NK-92 (cell line): Measurements from ENCODE around the gene IFNL3.
"Not testable (repeated sequence)": the region's sequence is repeated elsewhere in the genome, so short reads cannot be mapped to it uniquely, and the experiment has no call there.

Experiments used
- DNase-seq: peaks from one replicate; lab custom pipeline; 2025; ENCODE audit not compliant: unreplicated experiment; lab: John Stamatoyannopoulos, UW

IFNL3 gene

DNA sequence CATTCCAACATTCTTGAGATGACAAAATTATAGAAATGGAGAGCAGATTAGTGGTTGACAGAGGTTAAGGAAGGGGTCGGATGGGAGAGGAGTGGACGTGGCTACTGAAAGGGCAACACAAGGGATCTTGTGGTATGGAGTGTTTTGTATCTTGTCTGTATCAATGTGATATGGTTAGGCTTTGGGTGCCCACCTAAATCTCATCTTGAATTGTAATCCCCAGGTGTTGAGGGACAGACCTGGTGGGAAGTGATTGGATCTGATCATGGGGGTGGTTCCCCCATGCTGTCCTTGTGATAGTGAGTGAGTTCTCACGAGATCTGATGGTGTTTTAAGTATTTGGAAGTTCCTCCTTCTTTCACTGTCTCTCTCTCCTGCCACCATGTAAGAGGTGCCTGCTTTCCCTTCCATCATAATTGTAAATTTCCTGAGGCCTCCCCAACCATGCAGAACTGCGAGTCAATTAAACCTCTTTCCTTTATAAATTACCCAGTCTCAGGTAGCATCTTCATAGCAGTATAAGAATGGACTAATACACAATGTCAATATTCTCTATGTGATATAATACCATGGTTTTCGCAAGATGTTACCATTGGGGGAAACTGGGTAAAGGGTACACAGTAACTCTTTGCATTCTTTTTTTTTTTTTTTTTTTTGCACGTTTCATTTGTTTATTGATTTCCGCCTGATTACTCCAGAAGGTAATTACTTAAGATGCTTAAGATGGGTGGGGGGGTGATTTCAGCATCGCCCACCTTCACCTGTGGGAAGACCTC lies 8.8 kb upstream of the IFNL3 start:
- no peak for DNase-seq

DNA sequence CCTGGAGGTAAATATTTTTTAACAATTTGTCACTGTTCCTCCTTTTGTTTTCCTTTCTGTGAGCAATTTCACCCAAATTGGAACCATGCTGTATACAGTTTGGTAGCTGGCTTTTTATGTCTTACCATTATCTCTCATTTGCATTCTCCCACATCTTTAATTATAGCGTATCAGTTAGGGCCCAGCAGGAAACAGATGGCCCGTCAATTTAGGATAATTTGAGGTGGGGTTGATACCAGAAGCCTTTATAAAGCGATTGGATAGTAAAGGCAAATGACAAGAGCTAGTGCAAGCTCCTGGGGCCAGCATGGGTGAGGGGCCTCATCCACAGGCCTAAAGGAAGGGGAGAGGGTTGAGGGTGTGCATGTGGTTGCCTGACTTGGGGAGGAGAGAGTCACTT lies 7.7 kb upstream of the IFNL3 start:
- no peak for DNase-seq

DNA sequence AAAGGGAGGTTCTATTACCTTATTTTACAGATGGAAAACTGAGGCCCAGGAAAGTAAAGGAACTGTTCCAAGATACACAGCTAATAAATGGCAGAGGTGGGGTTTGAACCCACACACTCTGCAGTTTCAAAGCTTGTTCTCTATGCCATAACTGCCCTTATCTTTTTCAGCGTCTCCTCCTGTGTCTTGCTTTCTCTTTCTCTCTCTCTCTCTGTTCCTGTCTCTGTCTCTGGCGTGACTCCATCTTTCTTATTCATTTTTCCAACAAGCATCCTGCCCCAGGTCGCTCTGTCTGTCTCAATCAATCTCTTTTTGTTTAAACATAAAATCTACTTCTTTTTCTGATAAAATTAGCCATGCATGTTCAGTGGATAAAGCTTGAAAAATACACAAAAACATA lies 7.0 kb upstream of the IFNL3 start:
- no peak for DNase-seq

DNA sequence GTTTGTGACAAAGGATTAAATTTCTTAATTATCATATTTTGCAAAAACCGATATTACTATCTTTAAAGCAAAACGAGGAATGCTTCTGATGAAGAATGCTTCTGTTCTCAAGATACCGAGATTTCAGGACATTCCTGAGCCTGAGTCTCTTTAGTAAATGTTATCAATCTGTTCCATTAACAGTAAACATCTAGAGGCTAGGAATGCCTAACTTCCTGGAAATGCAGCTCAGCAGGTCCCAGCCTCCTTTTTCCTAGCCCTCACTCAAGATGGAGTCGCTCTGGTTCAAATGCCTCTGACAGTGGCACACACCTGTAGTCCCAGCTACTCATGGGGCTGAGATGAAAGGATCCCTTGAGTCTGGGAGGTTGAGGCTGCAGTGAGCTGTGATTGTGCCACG lies 6.3 kb upstream of the IFNL3 start:
- no peak for DNase-seq

DNA sequence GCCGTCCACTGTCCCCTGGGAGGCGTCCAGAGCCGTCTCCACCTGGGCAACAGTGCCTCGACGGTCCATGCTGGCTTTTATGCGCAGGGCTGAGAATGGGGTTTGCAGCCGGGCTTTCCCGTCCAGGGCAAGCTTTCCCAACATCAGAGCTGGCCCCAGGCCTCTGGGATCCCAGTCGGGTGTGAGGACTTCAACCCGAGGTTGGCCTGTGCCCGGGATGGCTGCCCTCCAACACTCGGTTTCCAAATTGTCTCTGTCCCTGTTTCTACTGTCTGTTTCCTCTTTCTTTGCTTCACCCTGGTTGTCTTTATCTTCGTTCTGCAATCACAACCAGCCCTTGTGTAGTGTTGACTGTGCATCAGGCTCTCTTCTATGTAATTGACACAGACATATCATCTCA lies 4.0 kb upstream of the IFNL3 start, which contains the start of gene IFNL4:
TSS of gene IFNL4 (minus strand) at position 51 of the 400 bp plus-strand sequence.
- DNase-seq = no peak

DNA sequence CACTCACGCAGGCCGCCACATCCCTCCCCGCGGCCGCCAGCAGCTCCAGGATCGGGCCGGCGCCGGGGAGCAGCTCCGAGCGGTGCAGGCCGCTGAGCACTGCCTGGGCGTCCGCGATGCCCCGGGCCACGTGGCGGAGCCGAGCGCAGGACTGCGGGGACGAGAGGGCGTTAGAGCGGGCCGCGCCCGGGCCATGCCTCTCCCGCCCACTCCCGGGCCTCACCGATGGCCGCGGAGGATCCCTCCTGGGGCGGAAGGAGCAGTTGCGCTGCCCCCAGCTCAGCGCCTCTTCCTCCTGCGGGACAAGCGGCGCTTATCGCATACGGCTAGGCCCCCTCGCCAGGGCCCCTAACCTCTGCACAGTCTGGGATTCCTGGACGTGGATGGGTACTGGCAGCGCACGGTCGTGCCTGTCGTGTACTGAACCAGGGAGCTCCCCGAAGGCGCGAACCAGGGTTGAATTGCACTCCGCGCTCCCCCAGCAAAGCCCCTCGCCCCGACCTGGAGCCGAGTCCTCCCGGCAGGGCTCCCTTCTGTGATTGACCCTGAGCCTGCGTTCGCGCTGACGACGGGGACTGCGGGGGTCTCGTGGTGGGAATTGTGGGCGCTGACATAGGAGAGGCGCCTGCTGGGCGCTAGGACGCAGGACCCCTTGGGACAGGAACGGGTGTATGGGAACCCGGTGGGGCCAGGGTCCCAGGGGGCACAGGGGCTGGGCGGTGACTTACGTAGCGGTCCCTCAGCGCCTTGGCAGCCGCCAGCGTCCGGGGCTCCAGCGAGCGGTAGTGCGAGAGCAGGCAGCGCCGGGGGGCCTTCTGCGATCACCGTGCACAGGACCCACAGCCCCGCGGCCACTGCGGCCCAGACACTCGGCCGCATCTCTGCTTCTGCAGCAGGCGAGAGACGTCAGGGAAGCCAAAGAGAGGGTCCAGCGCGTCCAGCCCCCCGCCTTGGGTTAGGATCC lies 3.2 kb upstream of the IFNL3 start:
- DNase-seq = no peak

DNA sequence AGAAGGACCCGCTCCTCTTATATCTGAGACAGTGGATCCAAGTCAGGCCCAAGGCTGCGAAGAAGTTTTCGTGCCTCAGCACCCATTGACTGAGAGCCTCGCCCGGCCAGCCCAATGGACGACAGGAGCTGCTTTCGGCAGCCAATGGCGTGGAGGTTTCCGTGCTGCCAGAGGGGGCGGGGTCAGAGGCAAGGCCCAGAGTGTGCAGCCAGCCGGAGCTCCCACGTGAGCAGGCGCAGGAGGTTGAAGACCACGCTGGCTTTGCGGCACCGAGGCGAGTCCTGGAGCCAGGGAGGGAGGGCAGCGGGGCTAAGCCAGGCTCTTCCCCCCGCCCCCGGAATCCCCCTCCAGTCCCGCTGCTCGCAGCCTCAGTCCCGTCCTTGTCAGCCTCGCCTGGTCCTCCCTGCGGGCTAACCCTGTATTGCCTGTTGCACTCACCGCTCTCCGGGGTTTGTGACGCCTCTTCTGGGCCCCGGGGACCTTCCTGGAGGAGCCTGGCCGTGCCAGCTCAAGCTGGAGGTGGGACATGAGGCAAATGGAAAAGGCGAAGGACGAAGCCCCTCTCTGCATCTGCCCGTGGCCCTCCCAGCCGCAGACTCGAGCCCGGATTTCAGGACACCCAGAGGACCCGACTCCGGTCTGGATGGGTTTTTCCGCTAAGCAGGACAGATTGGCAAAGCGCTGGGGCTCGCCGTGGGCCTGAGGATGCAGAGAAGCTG lies 2.3 kb upstream of the IFNL3 start:
- no peak for DNase-seq

DNA sequence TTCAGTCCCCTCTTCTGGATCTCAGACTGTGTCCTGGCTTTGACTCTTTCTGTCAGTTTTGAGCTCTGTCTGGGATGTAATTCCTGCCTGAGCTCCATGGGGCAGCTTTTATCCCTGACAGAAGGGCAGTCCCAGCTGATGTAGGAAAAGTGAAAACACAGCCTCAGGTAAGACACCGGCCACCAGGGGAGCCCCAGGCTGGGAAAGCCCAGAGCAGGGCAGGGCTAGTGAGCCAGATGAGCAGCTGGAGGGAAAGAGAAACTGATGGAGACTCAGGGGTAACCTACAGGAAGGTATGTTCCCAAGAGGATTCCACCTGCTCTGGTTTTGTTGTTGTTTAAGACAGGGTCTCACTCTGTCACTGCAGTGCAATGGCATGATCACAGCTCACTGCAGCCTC lies 360 bp upstream of the IFNL3 start:
- not testable (repeated sequence) for DNase-seq

DNA sequence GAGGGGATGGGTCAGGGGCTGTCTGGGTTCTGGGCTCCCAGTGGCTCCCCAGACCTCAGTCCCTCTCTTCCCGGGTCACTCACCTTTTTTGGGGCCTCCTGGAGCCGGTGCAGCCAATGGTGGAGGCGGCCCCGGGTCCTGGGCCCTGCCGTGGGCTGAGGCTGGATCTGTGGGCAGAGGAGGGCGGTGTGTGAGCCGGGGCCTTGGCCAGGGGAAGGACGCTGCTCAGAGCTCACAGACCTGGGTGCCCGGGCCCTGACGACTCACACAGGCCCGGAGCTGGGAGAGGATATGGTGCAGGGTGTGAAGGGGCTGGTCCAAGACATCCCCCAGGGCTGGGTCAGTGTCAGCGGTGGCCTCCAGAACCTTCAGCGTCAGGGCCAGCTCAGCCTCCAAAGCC lies 1.1 kb downstream of the IFNL3 start:
- DNase-seq = not testable (repeated sequence)

DNA sequence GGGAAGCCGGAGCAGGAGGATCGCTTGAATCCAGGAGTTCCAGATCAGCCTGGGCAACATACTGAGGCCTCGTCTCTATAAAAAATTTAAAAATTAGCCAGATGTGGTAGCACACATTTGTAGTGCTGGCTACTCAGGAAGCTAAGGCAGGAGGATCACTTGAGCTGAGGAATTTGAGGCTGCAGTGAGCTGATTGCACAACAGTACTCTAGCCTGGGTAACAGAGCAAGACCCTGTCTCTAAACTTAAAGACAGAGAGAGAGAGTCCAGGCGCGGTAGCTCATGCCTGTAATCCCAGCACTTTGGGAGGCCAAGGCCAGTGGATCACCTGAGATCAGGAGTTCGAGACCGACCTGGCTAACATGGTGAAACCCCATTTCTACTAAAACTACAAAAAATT lies 4.4 kb downstream of the IFNL3 start:
- DNase-seq = no peak

DNA sequence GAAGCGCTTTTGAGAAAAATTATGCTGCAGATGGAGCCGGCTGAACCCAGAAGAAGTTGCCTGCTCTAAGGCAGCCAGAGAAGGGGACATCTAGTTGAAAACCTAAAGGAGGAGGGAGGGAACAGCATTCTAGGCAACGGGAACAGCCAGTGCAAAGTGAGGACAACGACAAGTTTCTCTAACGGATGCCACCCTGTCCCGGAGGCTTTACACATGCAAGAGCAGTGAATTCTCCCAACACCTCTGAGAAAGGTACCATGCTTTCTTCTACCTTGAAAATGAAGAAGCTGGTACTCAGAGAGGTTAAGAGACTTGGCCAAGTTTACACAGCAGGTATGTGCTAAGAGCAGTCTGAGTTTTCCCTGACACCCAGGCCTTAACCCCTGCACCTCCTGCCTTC lies 5.9 kb downstream of the IFNL3 start:
- DNase-seq = no peak

DNA sequence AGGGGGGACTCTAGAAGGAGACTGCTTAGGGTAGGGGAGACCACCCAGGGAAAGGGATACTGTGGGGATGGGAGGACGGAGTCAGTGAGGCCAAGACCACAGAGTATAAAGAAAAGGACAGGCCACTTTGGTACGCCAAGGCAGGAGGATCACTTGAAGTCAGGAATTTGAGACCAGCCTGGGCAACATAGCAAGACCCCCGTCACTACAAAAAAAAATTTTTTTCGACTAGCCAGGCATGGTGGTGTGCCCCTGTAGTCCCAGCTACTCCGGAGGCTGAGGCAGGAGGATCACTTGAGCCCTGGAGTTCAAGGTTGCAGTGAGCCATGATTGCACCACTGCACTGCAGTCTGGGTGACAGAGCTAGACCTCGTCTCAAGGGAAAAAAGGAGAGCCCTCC lies 6.6 kb downstream of the IFNL3 start:
- DNase-seq = no peak

DNA sequence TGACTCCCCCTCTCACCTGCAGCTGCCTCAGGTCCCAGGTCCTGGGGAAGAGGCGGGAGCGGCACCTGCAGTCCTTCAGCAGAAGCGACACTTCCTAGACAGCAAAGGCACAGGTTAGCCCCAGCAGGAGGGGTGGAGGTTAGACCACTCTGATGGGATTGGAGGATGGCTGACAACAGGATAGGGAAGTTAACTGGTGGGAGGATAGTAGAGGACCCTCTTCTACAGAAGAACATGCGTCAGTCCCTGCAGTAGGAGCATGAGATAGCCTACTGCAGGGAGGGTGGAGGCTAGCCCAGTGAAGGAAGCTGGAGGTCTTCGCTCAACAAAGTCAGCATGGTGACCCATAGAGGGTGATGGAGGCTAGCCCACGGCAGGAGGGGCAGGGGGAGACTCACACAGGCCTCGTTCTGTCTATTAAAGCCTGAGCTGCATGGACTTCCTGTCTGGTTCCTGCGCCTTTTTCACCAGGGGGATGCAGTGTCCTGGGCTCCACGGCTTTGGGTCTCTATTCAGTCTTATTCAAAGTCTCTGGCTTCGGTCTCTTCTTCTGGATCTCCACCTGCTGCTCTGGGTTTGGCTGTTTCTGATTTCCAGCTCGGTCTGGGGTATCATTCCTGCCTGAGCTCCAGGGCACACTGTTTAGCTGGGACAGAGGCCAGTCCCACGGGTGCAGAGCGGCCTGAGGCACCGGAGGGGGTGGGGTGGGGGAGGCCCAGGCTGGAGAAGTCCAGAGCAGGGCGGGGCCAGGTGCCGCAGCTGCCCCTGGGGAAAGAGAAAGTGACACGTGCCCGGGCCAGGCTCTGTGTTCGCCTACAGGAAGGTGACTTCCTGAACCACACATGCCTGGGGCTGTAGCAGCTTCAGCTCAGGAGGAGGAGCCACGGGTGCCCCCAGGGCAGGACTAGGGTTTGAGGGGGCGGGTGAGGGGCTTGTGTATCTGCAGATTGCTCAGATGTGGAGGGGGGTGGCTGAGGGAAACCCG lies 7.3 kb downstream of the IFNL3 start:
- DNase-seq = no peak

DNA sequence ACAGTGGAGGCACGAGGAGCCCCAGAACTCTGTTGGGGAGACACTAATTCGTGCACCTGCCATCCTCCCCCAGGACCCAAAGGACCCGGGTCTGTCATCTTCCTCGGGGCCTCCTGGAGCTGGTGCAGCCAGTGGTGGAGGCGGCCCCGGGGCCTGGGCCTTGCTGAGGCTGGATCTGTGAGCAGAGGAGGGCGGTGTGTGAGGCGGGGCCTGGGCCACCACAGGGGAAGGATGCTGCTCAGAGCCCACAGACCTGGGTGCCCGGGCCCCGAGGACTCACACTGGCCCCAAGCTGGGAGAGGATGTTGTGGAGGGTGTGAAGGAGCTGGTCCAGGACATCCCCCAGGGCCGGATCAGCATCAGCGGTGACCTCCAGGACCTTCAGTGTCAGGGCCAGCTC lies 8.3 kb downstream of the IFNL3 start:
- no peak for DNase-seq

DNA sequence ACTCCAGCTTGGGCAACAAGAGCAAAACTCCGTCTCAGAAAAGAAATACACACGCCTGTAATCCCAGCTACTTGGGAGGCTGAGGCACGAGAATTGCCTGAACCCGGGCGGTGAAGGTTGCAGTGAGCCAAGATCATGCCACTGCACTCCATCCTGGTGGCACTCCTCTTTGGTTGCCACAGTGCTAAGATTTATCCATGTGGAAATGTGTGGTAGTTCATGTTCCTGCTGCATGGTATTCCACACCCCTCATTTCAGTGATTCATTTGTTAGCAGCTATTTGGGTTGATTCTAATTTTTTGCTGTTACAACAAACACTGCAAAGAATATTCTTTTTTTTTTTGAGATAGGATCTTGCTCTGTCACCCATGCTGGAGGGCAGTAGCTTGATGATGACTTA lies 12.1 kb downstream of the IFNL3 start:
- DNase-seq = no peak

DNA sequence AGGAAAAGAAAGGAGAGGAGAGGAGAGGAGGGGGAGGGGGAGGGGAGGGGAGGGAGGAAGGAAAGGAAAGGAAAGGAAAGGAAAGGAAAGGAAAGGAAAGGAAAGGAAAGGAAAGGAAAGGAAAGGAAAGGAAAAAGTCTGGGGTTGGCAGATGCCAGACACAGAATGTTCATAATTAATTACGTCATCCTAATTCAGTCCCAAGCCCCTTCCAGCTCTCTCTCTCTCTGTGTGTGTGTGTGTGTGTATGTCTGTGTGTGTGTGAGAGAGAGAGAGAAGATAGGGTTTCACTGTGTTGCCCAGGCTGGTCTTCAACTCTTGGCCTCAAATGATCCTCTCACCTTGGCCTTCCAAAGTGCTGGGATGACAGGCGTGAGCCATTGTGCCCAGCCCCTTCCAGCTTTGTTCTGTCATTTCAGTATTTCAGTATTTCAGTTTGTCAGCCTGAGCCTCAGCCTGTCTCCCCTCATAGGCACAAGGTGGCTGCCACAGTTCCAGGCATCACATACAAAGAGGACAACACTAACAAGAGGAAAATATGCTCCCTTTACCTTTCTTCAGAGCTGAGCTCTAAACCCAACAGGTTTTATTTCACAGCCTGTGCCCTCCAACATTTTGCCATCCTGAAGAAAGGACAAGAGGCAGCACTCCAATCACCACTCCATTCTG lies 14.6 kb downstream of the IFNL3 start:
- no peak for DNase-seq

DNA sequence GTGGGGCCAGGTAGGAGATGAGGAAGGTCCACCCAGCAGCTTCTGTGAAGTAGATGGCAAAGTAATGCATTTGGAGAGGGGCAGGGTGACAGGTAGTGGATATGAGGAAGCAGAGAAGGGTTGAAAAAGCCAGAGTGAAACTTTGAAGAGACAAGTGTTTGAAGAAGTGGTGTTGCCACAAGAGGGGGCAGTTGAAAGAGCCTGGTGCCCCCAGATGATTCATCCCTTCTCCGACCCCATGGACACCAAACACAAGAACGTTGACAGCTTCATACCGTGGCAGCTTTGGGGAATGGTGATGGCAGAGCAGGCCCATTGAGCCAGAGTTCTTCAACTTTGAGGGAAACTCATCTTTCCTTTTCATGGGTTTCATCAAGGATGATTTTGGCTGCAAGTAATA lies 19.9 kb downstream of the IFNL3 start:
- DNase-seq = no peak

DNA sequence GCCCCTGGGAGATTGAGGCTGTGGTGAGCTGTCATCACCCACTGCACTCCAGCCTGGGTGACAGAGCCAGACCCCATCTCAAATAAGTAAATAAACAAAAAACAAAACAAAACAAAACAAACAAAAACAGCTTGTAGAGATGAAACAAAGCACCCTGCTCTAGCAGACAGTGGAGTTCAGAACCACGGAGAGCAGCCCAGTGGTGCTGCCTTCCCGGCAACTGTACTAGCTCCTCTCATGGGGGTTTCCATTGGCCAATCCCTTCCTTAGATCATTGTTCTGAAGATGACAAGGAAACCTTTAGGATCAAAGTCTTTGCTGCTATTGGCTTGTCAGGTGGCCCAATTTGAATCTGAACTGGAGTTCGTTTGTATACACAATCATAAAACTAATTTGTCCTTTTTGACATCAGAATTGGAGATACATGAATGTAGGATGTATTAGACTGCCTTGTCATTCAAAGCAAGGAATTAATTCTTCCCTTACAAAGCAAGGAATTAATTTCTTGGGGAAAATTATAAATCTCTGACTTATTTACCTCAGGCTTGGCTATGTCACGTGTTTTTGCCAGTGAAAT lies 21.0 kb downstream of the IFNL3 start:
- DNase-seq = no peak

DNA sequence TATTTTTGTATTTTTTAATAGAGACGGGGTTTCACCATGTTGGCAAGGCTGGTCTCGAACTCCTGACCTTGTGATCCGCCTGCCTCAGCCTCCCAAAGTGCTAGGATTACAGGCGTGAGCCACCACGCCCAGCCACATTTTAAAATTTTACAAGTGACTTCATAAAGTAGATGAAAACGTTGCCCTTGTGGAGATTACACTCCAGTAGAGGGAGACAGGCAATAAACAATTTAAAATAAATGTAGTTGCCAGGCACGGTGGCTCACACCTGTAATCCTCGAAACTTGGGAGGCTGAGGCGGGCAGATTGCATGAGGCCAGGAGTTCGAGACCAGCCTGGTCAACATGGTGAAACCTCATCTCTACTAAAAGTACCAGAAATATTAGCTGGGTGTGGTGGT lies 25.7 kb downstream of the IFNL3 start:
- DNase-seq = not testable (repeated sequence)
